ENCODE data around the gene TMEM150B. TPM values are rescaled to one million over a fixed set of nuclear protein-coding genes. Genes with fewer than 3 reads are reported as not detected.

Gene TMEM150B
- total RNA-seq, 1 experiment from 2014 or later = not detected

GRCh38 chr19:55362990-55363716 lies 38.0 kb upstream of the TMEM150B start, which contains the start of gene GARIN5B (continued):
- TF ChIP-seq REST (IDR thresholded peaks at IDR 0.05; ENCODE audit: low read depth) (no peak), EGR1 (IDR thresholded peaks at IDR 0.05; ENCODE audit: low read depth) (no peak), TCF7L2 (IDR thresholded peaks at IDR 0.05; ENCODE audit: borderline replicate concordance, extremely low read depth, insufficient read depth, insufficient read length) (no peak), FOSL1 (IDR thresholded peaks at IDR 0.05; ENCODE audit: low read depth) (no peak)

GRCh38 chr19:55362174-55362989 lies 37.2 kb upstream of the TMEM150B start:
- no peak overlapping the region for H3K27ac ChIP-seq (ENCODE audit: low read depth, low read length)
- no peaks in the 10 kb centered on the region for H3K9me3 ChIP-seq (ENCODE audit: control insufficient read depth in 1 of 2, insufficient read depth in 1 of 2, low read depth in 1 of 2, low read length in 2 of 2)
- intact Hi-C loops (cut with micrococcal nuclease) = no loop called here
- H3K4me1 ChIP-seq (ENCODE audit: control insufficient read depth in 1 of 2, insufficient read depth in 2 of 2, low read length in 2 of 2) = no peaks in the 10 kb centered on the region
- ChIA-PET CTCF (no interaction called here), POLR2A (interaction anchor here (0.8 kb wide), 1 partner anchor 29 kb away, joined by 3 read pairs; no protein-coding TSS in a partner anchor), RAD21 (ENCODE audit: low non-redundant PET in 1 of 2, low total read pairs in 2 of 2, uncharacterized antibody in 2 of 2, unreplicated experiment in 2 of 2) (interaction anchor here in 1 of 2 experiments (0.7 kb wide), 1 partner anchor 61 kb away, joined by 7 read pairs; no protein-coding TSS in a partner anchor)
- H3K36me3 ChIP-seq (ENCODE audit: control insufficient read depth in 1 of 2, insufficient read depth in 2 of 2, low read length in 2 of 2) = no peaks in the 10 kb centered on the region
- H3K27me3 ChIP-seq (ENCODE audit: insufficient read depth, low read length) = no peaks in the 10 kb centered on the region
- no TSS peak for BruUV-seq (replicated peaks)
- H3K9me2 ChIP-seq (ENCODE audit: insufficient read depth) = no peaks in the 10 kb centered on the region
- no peaks in the 10 kb centered on the region for H4K20me1 ChIP-seq (ENCODE audit: insufficient read depth)
- DNase-seq (ENCODE audit: low read depth, low spot score) (no peak), ATAC-seq (no peak)
- H3K9ac ChIP-seq (ENCODE audit: low read length) = no peak overlapping the region
- H2AFZ ChIP-seq (ENCODE audit: low read depth, low read length, poor library complexity, severe bottlenecking) = no peak overlapping the region
- no peak overlapping the region for H3K4me3 ChIP-seq (replicated peaks in 1 of 2; ENCODE audit: low read depth in 1 of 2, low read length in 2 of 2)
- no peaks in the 10 kb centered on the region for H3K79me2 ChIP-seq (ENCODE audit: insufficient read depth, low read length)
- no peak for TF ChIP-seq ATF3 (IDR thresholded peaks at IDR 0.05)
- no peak for TF ChIP-seq POLR2AphosphoS5 (IDR thresholded peaks at IDR 0.05; ENCODE audit: low read depth, low read length)
- no peak overlapping the region for H3K4me2 ChIP-seq (ENCODE audit: low read length)

Data from HCT116 (cell line).